Fibroblast of peridontal ligament (primary cell): ENCODE data around the gene AGAP1.
A peak's percentile ranks its signal among the peaks of the same experiment; 100 is the strongest.

Experiments used
- DNase-seq: peaks from one replicate; pipeline ENCODE4 v3.0.0-alpha.2; 2010; ENCODE audit errors: extremely low read depth

Gene AGAP1

DNA sequence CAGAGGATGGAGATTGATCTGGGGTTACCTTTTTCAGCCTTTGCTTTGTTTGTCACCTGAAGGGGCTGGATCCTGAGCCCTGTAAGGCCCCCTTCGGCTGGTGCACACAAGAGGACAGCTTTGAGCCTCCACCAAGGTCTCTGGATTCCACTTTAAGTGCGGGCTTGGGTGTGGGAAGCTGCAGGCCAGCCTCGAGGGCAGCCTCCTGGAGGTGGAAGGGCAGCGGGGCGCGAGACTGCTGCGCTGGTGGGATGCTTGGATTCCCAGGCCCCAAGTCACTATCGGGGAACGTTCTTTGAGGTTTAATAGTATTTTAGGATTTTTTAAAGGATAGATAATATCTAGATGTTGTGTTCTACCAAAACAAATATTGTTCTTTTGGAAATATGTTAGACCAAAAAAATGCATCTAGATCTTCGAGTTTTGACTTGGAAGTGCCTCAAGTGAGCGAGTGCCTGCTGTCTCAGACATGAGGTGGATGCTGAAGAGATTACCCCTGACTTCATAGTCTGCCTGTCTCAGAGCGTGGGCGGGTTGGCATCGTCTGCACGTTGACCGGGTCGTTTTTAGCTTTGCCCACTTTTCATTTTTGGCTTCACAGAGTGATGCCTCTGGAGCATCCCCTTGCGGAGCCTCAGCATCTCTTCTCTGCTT lies 113.8 kb downstream of the AGAP1 start:
- no peak for DNase-seq

DNA sequence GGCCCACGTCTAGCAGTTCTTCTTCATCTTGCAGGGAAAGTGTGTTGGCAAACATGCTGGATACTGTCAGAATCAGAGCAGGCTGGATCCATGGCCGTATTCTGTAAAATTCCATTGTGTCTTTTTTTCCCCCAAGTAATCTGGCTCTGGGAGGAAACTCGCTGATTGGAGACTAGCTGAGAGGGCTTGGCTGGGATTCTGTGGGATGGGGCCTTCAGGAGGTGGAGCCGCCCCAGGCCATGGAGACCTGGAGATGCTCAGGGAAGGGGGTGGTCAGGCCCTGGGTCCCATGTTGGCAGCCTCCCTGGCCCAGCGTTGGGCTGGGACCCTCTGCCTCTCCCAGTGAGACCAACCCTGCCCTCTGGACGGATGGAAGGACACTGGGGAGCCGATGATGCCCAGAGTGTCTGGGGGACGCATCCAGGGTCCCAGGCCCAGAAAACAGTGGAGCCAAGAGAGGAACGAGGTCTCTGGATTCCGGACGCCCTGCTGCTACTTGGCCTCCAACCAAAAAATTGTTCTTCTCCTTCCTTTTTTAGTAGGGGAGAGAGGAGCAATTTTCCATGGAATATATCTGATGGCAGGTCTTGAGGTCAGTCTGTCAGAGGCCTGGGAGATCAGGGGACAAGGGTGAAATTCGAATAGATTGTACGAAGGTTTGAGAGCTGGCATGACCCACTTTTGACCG lies 114.5 kb downstream of the AGAP1 start:
- DNase-seq, result no peak

DNA sequence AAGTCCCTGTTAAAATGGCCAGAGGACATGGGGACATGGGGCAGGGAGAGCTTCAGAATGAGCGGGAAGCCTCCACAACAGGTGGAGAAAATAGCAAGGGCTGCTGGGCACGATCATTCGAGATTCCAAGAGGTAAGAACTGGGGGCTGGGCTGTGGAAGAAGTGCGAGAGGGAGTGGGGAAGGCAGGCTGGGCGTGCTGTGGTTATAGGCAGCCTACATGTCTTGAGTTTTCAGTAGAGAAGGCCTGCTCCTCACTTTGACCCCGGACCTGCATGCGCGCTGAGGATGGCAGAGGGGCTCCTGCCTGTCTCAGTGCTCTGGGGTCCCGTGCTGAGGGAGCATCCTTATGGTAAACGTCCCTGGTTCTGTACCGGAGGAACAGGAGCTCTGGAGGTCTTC lies 115.5 kb downstream of the AGAP1 start:
- DNase-seq, result no peak

DNA sequence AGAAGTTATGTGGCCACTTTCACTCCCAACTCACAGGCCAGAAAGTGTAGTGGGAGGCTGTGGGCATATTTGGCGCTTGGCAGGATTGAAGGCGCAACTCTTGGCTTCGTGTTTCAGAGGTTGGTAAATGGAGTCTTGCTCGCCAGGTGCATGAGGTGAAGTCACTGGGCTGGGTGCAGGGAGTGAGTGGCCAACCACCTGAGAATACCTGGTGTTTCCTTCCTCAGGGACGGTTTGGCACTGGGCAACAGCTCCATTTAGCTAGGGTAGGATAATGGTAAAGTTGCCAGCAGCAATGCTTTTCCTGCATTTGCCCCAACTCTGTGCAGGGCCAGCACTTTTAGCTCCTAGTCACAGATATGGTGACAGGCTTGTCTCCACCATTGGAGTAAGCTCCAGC lies 115.9 kb downstream of the AGAP1 start:
- no peak for DNase-seq

DNA sequence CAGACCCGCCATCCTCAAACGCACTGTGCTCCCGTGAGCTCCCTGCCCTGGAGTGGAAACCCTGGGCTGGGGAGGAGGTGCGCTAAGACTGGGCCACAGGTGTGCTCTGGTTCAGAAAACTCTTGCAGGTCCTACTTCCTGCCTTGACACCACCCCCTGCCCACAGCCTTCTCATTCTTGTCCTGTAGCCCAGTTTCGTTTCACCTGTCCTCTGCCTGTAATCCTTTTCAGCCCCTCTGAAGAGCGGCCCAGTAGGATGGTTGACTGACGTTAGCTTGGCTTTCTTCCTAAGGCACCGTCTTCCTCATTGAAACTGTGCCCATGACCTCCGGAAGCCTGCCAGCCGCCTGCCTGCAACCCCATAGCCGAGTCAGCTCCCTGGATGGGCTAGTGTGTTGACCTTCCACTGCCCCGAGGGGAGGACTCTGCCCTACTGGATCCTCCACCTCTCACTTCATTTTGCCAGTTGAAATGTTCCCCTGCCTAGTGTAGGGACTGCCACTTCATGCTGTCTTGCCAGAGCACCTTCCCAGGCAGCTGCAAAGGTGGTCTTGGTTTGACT lies 116.9 kb downstream of the AGAP1 start:
- DNase-seq, result no peak

DNA sequence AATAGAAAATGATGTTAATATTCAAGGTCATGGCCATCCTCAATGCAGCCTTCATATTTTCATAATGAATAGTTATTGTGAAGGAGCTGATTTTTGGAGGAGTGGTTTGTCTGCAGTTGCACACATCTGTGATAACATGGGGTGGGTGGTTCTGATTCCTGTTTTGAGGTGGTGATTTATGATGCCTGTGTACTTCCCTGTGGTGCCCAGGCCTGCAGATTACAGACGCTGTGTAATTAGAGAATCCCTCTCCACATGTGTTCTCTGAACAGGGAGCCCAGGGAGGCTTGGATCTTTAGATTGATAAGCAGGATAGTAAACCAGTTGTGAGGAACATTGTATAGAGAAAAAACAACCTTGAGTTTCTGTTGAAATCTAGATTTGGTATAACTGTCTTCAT lies 117.5 kb downstream of the AGAP1 start:
- DNase-seq, result no peak

DNA sequence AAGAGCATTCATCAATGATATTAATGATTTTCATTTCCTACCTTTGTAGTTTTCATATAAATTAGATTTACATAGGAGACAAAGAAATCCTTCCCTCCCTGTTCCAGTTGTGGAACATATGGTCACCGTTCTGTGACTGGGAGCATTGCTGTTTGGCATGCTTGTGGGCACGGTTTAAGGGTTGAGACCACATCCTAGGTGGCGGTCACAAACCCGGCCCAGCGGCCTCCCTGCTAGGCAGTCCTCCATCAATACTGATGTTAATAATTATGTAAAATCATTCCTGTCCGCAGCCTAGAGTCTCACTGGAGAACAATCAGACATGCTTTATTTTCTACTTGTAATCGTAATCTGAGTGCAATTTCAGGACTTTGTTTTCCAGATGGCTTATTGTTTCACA lies 117.9 kb downstream of the AGAP1 start:
- DNase-seq, result no peak

DNA sequence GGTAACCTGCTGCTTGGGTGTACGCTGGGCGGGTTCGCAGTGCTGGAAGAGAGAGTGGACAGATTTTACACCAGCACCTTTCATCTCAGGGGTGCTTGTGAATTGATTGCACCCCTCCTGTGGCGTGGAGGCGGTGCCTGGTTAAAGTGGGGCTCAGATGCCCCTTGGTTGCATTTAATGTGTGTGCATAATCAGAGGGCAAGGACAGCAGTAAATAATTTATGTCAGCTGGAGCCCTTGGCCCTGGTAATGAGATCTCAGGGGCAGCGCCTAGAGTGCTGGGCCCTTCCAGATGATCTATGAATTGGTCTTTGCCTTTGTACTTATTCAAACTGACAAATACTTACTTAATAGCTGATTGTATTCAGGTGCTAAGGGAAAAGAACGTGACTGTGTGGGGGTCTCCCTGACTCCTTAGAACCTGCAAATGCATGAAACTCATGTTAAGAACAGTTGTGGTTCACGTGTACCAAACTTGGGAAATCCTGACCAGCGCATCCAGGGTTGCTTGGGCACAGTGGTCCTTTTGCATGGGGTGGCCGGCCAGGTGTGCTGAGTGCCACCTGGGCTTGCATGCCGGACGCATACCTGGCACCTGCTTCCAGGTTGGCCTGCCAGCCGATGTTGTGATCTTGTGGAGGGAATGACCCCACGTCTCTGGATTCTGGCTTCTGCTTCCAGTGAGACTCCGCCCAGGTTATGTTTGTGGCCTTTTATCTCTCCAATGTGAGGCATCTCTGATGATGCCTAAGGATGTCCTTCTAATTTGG lies 118.5 kb downstream of the AGAP1 start:
- no peak for DNase-seq

DNA sequence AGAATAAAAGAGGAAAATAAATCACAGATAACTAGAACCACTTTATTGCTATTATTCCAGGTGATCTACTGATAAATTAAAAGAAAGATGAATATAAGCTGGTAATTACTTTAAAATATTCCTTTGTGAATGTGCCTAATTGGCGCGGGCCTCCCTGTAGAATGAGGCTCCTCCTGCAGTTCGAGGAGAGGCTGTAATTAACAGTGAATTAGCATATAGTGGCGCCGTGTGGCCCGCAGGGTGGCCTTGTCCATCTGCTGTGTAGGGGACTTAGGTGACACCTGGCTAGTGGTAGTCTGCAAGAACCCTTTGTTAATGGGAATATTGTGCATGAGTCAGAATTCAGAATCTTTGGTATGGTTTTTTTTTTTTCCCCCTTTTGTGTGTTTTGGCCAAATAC lies 119.8 kb downstream of the AGAP1 start:
- DNase-seq, result no peak

DNA sequence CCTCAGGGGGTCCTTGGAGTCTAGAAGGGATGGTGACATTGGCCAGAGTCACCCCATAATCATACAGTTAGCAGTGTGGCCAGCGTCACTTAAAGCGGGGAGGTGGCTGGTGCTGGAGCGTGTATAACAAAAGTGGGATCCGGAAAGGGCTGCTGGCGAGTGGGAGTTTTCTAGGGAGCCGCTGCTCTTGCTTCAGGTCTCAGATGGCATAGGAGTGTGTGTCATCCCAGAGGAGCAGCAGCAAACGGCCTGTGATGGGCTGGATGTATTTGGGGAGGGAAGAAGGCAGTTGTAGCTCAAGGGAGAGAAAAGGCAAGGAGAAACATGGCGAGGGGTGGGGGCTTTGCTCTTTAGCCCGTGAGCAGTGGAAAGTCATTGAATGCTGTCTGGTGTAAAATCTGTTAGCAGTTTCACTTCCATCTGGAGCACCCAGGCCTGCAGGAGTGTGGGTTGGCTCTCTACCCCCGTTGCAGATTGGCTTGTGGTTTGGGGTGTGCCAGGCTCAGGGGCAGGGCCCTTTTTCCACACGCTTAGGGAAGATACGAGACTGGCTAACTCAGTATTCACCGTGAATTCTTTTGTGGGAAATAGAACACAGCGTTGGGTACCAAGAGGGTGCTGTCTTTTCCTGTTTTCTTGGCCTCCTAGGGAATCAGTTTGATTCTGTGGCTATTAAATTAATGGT lies 120.5 kb downstream of the AGAP1 start:
- no peak for DNase-seq

DNA sequence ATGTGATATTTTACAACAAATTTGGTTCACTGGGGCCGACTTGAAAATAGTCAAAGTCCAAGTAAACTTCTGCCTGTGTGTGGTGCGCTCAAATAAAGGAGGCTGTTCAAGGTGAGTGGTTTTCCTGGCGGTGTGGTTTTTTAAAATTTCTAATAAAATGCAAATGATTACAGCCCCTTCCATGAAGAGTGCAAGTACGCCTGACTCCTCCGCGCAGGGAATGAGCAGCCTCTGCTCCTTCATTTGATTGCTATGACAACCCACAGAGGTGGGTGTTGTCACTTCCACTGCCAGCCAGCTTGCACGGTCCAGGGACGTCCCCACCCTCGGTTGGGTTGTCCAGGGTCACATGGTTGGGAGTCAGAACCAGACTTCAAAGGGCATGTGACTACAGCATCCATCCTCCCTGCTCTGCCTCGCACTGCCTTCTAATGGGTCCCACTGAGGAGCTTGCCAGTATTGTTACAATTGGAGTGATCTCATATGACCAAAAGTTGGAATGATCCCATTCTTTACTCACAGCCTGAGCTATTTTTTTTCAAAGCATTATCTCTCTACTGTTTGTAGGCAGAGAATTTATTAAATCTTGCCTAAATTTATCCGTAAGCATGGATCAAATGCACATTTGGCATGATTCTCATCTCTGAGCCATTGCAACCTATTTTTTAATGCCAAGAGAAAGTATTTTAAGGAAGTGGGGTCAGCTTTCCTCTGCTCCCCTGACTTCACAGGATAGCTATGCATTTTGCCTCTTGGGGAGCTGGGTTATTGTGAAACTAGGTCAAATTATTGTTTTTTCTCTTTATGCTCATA lies 121.3 kb downstream of the AGAP1 start:
- DNase-seq, result peak; percentile 99

DNA sequence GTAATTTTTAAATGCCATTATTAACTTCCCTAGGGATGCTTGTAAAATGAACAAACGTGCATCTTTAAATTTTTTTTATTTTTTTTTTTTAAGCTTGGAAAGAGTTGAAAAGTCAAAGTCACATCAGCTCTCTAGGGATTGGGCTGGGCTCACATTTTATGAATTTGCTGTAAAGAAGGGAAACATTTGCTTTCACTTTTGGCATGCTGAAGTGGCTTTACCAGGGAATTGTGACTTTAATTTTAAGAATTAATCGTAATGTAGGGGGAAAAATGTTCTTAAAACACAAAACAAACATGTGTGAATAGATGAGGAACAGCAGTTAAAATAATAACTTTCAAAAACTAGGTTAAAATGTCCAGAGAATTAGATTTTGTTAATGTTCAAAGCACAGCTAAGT lies 123.0 kb downstream of the AGAP1 start:
- peak; percentile 80 for DNase-seq

DNA sequence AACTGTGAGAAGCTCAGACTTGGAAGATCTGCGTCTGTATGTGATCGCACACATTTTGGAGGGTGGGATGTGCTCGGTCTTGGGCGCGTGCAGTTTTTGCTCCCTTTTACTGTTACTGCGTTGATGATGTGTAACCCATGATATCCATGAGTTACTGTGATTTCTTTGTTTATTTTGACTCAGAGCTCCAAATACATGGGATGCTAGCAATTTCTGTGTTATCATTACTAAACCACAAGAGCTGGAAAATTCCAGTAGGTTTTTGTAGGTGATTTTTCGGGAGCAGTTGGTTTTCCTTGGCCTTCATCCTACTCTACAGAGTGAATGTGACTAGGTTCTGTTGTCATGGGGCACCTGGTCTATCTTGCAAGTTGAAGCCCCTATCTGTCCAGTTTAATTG lies 124.2 kb downstream of the AGAP1 start:
- DNase-seq, result peak; percentile 85

DNA sequence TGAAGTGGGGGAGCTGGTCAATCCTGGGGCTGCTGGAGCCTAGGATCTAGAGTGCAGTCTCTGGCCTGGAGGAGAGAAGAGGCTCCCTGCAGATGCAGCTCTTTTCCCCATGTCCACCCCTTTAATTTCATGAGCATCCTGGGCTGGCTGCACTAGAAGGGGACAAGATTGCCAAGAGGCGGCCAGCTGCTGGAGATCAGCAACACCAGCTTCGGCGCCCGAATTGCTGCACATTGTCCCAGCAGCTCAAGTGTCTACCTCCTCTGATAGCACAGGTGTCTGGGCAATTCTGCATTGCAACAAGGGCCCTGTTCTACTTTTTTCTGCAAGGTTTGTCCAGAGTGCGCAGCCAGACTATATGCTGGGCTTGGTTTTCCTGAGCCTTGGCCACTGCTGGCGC lies 125.7 kb downstream of the AGAP1 start:
- no peak for DNase-seq

DNA sequence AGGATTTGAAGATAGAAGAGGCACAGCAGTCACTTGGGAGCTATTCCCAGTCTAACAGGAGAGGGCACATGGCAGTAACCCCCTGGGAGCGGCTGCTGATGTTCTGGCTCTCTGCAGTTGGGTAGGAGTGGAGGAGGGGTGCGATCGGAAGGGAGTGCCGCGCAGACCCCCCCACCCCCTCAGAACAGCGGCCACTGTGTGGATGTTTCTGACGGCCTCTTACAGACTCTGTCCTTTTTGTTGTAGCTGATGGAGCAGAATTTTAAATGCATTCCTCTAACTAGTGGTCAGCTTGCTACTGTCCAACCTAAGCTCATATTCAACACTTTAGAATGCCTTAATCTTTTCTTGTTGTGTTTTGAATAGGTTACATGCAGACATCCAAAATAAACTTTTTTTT lies 127.9 kb downstream of the AGAP1 start:
- DNase-seq, result no peak

DNA sequence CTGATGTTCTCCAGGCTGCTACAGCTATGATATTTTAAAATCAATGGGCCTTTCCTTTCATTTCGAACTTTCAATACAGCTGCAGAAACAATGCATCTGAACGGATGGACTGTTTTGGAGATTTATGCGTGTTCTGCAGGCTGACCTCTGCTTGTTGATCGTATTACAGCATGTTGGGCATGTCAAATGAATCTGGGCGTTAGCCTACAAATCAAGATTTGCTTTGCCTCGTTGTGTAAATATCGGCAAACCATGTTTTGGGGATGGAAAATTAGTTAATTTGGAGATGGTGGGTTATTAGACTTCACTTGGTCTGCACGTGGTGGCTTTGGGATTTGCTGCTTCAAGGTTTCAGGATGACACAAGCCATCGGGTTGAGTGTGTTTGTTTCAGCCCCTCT lies 129.3 kb downstream of the AGAP1 start:
- no peak for DNase-seq

DNA sequence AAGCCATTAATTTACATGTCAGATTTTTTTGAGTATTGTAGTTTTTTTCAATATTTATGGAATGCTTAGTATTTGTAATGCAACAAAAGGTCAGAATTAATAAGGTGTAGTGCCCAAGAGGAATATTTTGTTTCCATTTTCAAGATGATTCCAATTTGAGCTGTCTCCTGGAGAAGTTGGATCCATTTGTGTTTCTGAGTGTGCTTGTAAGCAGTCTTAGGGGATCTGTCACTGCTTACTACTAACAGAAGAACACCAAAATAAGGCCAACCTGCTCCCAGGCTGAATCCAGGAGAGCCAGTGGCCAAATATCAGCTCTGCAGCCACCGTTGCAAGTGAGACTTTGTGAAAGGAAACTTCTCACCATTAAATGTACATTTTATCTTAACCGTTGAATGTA lies 129.9 kb downstream of the AGAP1 start:
- DNase-seq, result no peak

DNA sequence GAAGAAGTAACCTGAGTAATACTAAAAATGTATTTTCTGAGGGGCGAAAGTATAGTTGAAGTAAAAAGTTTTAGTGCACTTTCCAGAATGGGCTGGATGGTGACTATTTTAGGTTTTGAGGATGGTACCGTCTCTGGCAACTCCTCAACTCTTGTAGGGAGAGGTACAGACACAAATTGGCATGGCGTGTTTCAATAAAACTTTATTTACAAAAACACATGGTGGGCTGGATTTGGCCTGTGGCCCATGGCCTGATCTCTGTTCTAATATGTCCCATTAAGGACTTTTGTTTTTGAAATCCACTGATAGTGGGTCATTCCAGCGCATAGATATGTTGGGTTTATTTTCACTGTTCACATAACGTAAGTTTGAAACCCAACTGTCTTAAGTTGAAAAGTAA lies 132.8 kb downstream of the AGAP1 start:
- DNase-seq, result no peak

DNA sequence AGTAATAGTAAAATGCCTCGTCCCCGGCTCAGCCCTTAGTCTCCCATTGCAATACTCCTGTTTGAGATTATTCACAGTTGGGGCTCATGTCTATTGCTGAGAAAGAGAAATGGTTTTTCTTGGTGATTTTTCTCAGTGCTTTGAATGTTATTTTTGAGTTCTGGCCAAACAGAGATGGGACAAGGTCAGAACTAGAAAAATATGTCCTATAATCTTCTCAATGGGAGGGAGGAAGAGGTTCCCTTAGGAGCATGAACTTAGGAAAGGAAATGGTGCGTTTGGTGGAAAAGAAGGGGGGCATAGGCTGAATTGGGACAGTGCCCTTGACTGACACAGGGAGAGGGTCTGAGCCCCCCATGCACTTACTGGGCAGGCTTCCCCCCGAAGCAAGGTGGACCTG lies 133.8 kb downstream of the AGAP1 start:
- no peak for DNase-seq

DNA sequence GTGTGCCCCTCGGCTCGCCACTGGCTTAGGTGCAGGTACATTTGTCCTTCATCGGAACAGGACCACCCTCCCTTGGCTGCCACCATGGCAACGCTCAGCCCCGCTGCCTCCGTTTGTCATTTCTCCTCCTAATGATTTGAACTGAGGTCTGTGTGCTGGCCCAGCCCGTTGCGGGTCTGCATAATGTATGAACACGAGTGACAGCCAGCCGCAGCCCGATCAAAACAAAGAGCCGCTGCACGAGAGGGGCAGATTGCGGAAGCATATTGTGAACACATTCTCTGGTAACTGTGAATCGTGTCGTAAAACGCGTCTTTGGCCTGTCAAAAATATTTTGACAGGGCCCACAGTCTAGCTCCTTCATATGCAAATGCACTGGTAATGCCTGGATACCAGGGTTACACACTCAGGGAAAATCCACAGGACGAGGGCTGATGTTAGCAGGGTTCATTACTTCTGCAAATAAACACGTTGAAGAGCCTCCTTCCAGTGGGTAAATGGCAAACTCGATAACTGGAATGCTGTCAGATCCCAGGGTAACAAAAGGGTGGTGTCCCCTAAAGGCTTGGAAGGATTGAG lies 137.0 kb downstream of the AGAP1 start:
- DNase-seq, result no peak
